GM18502 (cell line): ENCODE results near the gene CHCHD6.

Experiments
- ATAC-seq: cut with Tn5 transposase; IDR thresholded peaks from one replicate; pipeline ENCODE4 v1.9.1; 2021; ENCODE audit warnings: mild to moderate bottlenecking; ENCODE audit not compliant: unreplicated experiment, poor library complexity

Gene CHCHD6

GRCh38 chr3:126984391-126985131 is 280.5 kb downstream of the CHCHD6 start:
- no peak for ATAC-seq

GRCh38 chr3:126985132-126985985 is 281.3 kb downstream of the CHCHD6 start:
- ATAC-seq = no peak

- no peak for ATAC-seq
Observed at GRCh38 chr3:126986001-126986400, 282.0 kb downstream of the CHCHD6 start.

GRCh38 chr3:126987129-126987528 is 283.1 kb downstream of the CHCHD6 start:
- ATAC-seq = no peak

GRCh38 chr3:126987596-126987995 is 283.6 kb downstream of the CHCHD6 start:
- ATAC-seq = no peak

GRCh38 chr3:126988451-126989021 is 284.5 kb downstream of the CHCHD6 start:
- ATAC-seq = no peak

GRCh38 chr3:126989316-126990023 is 285.4 kb downstream of the CHCHD6 start:
- ATAC-seq = no peak

- ATAC-seq = no peak
Observed at GRCh38 chr3:126990024-126990700, 286.1 kb downstream of the CHCHD6 start.

GRCh38 chr3:126990890-126991289 is 286.9 kb downstream of the CHCHD6 start:
- ATAC-seq = no peak

GRCh38 chr3:126991366-126992200 is 287.5 kb downstream of the CHCHD6 start:
- no peak for ATAC-seq

- ATAC-seq = no peak
Observed at GRCh38 chr3:126992216-126992615, 288.2 kb downstream of the CHCHD6 start.

GRCh38 chr3:126992776-126993175 is 288.7 kb downstream of the CHCHD6 start:
- no peak for ATAC-seq

- ATAC-seq = no peak
Observed at GRCh38 chr3:126993436-126993835, 289.4 kb downstream of the CHCHD6 start.

- no peak for ATAC-seq
Observed at GRCh38 chr3:126994661-126995245, 290.7 kb downstream of the CHCHD6 start.

- ATAC-seq = no peak
Observed at GRCh38 chr3:126995254-126995780, 291.3 kb downstream of the CHCHD6 start.

- ATAC-seq = no peak
Observed at GRCh38 chr3:126995926-126996512, 292.0 kb downstream of the CHCHD6 start.

- ATAC-seq = no peak
Observed at GRCh38 chr3:126996905-126997304, 292.9 kb downstream of the CHCHD6 start.

- no peak for ATAC-seq
Observed at GRCh38 chr3:126997455-126998038, 293.5 kb downstream of the CHCHD6 start.
